GM06990 (cell line): Measurements from ENCODE around the gene M6PR.

ENCODE experiments used
- DNase-seq: peaks from one replicate; pipeline ENCODE4 v3.0.0-alpha.2; 2011; ENCODE audit not compliant: insufficient read length; ENCODE audit errors: extremely low read depth
- H3K27me3 ChIP-seq: replicated peaks from 2 replicates; pipeline ENCODE4 v1.6.0; 2011; ENCODE audit warnings: low read length; ENCODE audit not compliant: control insufficient read depth, insufficient read depth
- H3K36me3 ChIP-seq: 2 replicates; pipeline ENCODE4 v1.5.1; 2011; ENCODE audit warnings: low read length; ENCODE audit not compliant: control insufficient read depth, insufficient read depth
- H3K4me3 ChIP-seq: replicated peaks from 2 replicates; pipeline ENCODE4 v1.5.1; 2011; ENCODE audit warnings: low read depth, mild to moderate bottlenecking, control low read depth, low read length
- TF ChIP-seq, protein P1 (sequence below): IDR thresholded peaks from 2 replicates; pipeline ENCODE4 v1.5.1; 2011; ENCODE audit warnings: low read length, control low read depth, mild to moderate bottlenecking, inconsistent platforms; ENCODE audit not compliant: insufficient read depth, poor library complexity, severe bottlenecking

Gene M6PR

GRCh38 chr12:8894378-8894777, 55.1 kb downstream of the M6PR start:
- H3K4me3 ChIP-seq = no peak overlapping the region
- H3K36me3 ChIP-seq = no peaks in the 10 kb centered on the region
- no peaks in the 10 kb centered on the region for H3K27me3 ChIP-seq
- no peak for DNase-seq
- TF ChIP-seq, protein P1, sequence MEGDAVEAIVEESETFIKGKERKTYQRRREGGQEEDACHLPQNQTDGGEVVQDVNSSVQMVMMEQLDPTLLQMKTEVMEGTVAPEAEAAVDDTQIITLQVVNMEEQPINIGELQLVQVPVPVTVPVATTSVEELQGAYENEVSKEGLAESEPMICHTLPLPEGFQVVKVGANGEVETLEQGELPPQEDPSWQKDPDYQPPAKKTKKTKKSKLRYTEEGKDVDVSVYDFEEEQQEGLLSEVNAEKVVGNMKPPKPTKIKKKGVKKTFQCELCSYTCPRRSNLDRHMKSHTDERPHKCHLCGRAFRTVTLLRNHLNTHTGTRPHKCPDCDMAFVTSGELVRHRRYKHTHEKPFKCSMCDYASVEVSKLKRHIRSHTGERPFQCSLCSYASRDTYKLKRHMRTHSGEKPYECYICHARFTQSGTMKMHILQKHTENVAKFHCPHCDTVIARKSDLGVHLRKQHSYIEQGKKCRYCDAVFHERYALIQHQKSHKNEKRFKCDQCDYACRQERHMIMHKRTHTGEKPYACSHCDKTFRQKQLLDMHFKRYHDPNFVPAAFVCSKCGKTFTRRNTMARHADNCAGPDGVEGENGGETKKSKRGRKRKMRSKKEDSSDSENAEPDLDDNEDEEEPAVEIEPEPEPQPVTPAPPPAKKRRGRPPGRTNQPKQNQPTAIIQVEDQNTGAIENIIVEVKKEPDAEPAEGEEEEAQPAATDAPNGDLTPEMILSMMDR = no peak

- no peak for DNase-seq
- no peak overlapping the region for H3K4me3 ChIP-seq
- no peaks in the 10 kb centered on the region for H3K36me3 ChIP-seq
- H3K27me3 ChIP-seq = no peaks in the 10 kb centered on the region
- TF ChIP-seq, protein P1 = no peak
Measured at GRCh38 chr12:8891976-8892375, 57.5 kb downstream of the M6PR start.
